Left forelimb (tissue), 1 donor: ENCODE results near the gene TRIM24.
"Not testable (repeated sequence)": the region's sequence is repeated elsewhere in the genome, so short reads cannot be mapped to it uniquely, and the experiment has no call there.

Experiments
- DNase-seq: peaks from one replicate; pipeline ENCODE4 v3.0.0-alpha.2; 2018; ENCODE audit warnings: low spot score

TRIM24 gene

GRCh38 chr7:138460176-138460648, at the start of gene TRIM24:
Gene TRIM24 (plus strand): TSS chr7:138460259. CDS start chr7:138460549, 290 bp downstream.
- no peak for DNase-seq

- not testable (repeated sequence) for DNase-seq
These were observed 48.0 kb upstream of the TRIM24 start for GRCh38 chr7:138412077-138412476.

- not testable (repeated sequence) for DNase-seq
These were observed 47.1 kb upstream of the TRIM24 start for GRCh38 chr7:138412921-138413320.

- DNase-seq: no peak
These were observed 42.9 kb upstream of the TRIM24 start for GRCh38 chr7:138417078-138417700.

- DNase-seq: no peak
These were observed 42.3 kb upstream of the TRIM24 start for GRCh38 chr7:138417764-138418163.

GRCh38 chr7:138418403-138418802, 41.7 kb upstream of the TRIM24 start:
- DNase-seq: not testable (repeated sequence)

GRCh38 chr7:138425026-138425425, 35.0 kb upstream of the TRIM24 start:
- no peak for DNase-seq

GRCh38 chr7:138429577-138430250, 30.3 kb upstream of the TRIM24 start:
- DNase-seq: no peak

GRCh38 chr7:138431517-138431916, 28.5 kb upstream of the TRIM24 start:
- no peak for DNase-seq

GRCh38 chr7:138433583-138434443, 26.2 kb upstream of the TRIM24 start:
- DNase-seq: no peak

GRCh38 chr7:138434597-138435019, 25.5 kb upstream of the TRIM24 start:
- no peak for DNase-seq

GRCh38 chr7:138435231-138435919, 24.7 kb upstream of the TRIM24 start:
- DNase-seq: no peak

GRCh38 chr7:138436388-138436787, 23.7 kb upstream of the TRIM24 start:
- DNase-seq: no peak

- no peak for DNase-seq
These were observed 19.6 kb upstream of the TRIM24 start for GRCh38 chr7:138440460-138440859.

- DNase-seq: no peak
These were observed 17.2 kb upstream of the TRIM24 start for GRCh38 chr7:138442822-138443221.

- DNase-seq: no peak
These were observed 10.5 kb upstream of the TRIM24 start for GRCh38 chr7:138449580-138449979.

GRCh38 chr7:138455609-138456008, 4.5 kb upstream of the TRIM24 start:
- DNase-seq: no peak

- no peak for DNase-seq
These were observed 3.8 kb upstream of the TRIM24 start for GRCh38 chr7:138456220-138456619.

GRCh38 chr7:138458576-138459412, 1.3 kb upstream of the TRIM24 start:
- DNase-seq: no peak

- DNase-seq: peak; percentile 99
These were observed 465 bp upstream of the TRIM24 start for GRCh38 chr7:138459413-138460175.
